Measurements from ENCODE around the gene VHLL. TPM values are rescaled to one million over a fixed set of nuclear protein-coding genes. Genes with fewer than 3 reads are reported as not detected.

VHLL gene
- total and polyA plus RNA-seq, 2 of the 13 experiments (the other 11 are each of a cell fraction or from before 2014, with no cell fraction given), result 0.24 TPM; not detected in 1

GRCh38 chr1:156338180-156338976, 39.3 kb upstream of the VHLL start, which contains the start of the genes CCT3 and TSACC (continued):
- TF ChIP-seq KIAA2018 (CRISPR knock-in tag; IDR thresholded peaks at IDR 0.05; ENCODE audit: borderline replicate concordance) (no peak), ZNF766 (CRISPR knock-in tag; IDR thresholded peaks at IDR 0.05; ENCODE audit: borderline replicate concordance) (no peak), KMT2A (CRISPR knock-in tag; IDR thresholded peaks at IDR 0.05) (peak; percentile 67; the same call in 1 of the 2 replicates), NBN (conservative IDR thresholded peaks at IDR 0.05) (no peak), ZNF75D (CRISPR knock-in tag; IDR thresholded peaks at IDR 0.05; ENCODE audit: borderline replicate concordance) (no peak), HNF1B (CRISPR knock-in tag; IDR thresholded peaks at IDR 0.05) (peak; percentile 71)
- TF ChIP-seq, protein P1, sequence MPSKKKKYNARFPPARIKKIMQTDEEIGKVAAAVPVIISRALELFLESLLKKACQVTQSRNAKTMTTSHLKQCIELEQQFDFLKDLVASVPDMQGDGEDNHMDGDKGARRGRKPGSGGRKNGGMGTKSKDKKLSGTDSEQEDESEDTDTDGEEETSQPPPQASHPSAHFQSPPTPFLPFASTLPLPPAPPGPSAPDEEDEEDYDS (CRISPR knock-in tag; IDR thresholded peaks at IDR 0.05), result peak; percentile 85
- TF ChIP-seq, protein P2, sequence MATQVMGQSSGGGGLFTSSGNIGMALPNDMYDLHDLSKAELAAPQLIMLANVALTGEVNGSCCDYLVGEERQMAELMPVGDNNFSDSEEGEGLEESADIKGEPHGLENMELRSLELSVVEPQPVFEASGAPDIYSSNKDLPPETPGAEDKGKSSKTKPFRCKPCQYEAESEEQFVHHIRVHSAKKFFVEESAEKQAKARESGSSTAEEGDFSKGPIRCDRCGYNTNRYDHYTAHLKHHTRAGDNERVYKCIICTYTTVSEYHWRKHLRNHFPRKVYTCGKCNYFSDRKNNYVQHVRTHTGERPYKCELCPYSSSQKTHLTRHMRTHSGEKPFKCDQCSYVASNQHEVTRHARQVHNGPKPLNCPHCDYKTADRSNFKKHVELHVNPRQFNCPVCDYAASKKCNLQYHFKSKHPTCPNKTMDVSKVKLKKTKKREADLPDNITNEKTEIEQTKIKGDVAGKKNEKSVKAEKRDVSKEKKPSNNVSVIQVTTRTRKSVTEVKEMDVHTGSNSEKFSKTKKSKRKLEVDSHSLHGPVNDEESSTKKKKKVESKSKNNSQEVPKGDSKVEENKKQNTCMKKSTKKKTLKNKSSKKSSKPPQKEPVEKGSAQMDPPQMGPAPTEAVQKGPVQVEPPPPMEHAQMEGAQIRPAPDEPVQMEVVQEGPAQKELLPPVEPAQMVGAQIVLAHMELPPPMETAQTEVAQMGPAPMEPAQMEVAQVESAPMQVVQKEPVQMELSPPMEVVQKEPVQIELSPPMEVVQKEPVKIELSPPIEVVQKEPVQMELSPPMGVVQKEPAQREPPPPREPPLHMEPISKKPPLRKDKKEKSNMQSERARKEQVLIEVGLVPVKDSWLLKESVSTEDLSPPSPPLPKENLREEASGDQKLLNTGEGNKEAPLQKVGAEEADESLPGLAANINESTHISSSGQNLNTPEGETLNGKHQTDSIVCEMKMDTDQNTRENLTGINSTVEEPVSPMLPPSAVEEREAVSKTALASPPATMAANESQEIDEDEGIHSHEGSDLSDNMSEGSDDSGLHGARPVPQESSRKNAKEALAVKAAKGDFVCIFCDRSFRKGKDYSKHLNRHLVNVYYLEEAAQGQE (IDR thresholded peaks at IDR 0.05; ENCODE audit: borderline replicate concordance in 1 of 2, low read depth in 1 of 2, low read length in 2 of 2), result no peak
- TF ChIP-seq, protein P3, sequence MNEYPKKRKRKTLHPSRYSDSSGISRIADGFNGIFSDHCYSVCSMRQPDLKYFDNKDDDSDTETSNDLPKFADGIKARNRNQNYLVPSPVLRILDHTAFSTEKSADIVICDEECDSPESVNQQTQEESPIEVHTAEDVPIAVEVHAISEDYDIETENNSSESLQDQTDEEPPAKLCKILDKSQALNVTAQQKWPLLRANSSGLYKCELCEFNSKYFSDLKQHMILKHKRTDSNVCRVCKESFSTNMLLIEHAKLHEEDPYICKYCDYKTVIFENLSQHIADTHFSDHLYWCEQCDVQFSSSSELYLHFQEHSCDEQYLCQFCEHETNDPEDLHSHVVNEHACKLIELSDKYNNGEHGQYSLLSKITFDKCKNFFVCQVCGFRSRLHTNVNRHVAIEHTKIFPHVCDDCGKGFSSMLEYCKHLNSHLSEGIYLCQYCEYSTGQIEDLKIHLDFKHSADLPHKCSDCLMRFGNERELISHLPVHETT (CRISPR knock-in tag; conservative IDR thresholded peaks at IDR 0.05), result peak; percentile 80
